Stimulated activated naive CD8-positive, alpha-beta T cell treated with anti-CD3 and anti-CD28 coated beads, Interleukin-15, Interleukin-2, amounts not matched to agents 100 ng/mL and 50 ng/mL, for 24 hours (primary cell): Measurements from ENCODE around the gene SCUBE3.

Experiments
- H3K27ac Mint-ChIP-seq: one replicate; pipeline ENCODE4 v1.8.0; 2021; ENCODE audit warnings: mild to moderate bottlenecking, mixed read lengths
- H3K27me3 Mint-ChIP-seq: one replicate; pipeline ENCODE4 v1.8.0; 2021; ENCODE audit warnings: mixed read lengths
- H3K36me3 Mint-ChIP-seq: one replicate; pipeline ENCODE4 v1.8.0; 2021; ENCODE audit warnings: low read depth, mixed read lengths
- H3K4me1 Mint-ChIP-seq: one replicate; pipeline ENCODE4 v1.8.0; 2021; ENCODE audit warnings: low read depth, mixed read lengths
- H3K4me3 Mint-ChIP-seq: one replicate; pipeline ENCODE4 v1.8.0; 2021; ENCODE audit warnings: mild to moderate bottlenecking, mixed read lengths
- H3K9me3 Mint-ChIP-seq: one replicate; pipeline ENCODE4 v1.8.0; 2021; ENCODE audit warnings: mixed read lengths

The SCUBE3 gene

DNA sequence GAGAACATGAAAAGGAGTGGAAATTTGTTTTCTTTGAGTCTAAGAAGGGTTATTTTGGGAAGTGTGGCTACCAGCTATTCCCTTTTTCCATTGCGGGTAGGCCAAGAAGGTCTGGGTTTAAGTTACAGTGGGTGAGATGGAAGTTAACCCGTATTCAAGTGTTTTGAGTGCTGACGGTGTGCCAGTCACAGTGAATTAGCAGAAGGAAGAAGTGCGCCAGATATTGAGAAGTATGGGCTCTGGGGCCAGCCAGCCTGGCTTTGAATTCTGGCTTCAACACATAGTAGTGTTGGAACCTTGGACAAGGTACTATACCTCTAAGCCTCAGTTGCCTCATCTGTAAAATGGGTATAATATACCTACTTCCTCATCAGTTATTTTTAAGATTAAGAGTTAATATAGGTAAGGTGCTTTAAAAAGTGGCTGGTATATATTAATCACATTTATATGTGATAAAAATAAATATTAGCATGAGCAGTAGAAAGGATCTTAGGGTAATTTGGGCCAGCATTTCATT lies 62.0 kb downstream of the SCUBE3 start:
- Mint-ChIP-seq H3K4me1 (peaks cover 5% of the 10 kb centered on the region), H3K27ac (no peak overlapping the region), H3K36me3 (peaks cover 3% of the 10 kb centered on the region), H3K4me3 (no peak overlapping the region), H3K27me3 (no peaks in the 10 kb centered on the region), H3K9me3 (no peaks in the 10 kb centered on the region)

DNA sequence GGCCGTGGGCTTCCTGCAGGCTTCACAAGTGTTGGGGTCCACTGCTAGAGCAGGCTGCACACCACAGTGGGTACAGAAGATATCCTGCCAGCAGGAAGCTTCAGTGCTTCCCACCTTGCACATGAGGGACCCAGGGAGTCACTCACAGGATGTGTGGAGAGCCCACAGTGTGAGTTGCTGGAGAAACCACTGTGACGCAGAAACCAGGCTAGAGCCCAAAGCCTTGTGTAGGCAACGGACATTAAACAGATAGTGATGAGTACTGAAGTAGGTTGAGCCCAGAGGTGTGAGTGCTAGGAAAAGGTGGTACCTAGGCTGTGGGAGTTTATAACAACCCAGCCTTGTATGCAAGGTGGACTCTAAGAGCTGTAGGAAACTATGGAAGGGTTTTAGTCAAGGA lies 65.0 kb downstream of the SCUBE3 start:
- H3K27ac Mint-ChIP-seq: no peak overlapping the region
- H3K27me3 Mint-ChIP-seq: no peaks in the 10 kb centered on the region
- peaks cover 22% of the 10 kb centered on the region for H3K36me3 Mint-ChIP-seq
- no peak overlapping the region for H3K4me3 Mint-ChIP-seq
- H3K9me3 Mint-ChIP-seq: no peaks in the 10 kb centered on the region
- H3K4me1 Mint-ChIP-seq: peaks cover 5% of the 10 kb centered on the region

DNA sequence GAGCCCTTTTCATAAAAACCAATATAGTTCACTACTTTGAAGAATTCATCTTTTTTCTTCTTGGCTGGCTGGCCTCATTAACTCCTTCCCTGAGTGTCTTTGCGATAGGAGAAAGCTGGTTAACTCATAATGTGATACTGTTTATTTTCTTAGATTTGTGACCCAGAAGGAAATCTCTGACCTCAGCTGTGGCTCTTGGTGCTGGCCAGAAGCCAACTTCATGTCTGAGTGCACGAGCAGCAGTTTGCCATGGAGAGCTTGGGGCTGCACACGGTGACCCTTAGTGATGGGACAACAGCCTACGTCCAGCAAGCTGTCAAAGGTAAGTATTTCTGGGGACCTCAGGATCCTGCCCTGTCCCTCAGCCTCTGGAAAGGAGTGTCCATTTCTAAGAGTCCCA lies 67.1 kb downstream of the SCUBE3 start:
- no peaks in the 10 kb centered on the region for H3K9me3 Mint-ChIP-seq
- no peaks in the 10 kb centered on the region for H3K27me3 Mint-ChIP-seq
- H3K4me1 Mint-ChIP-seq: no peaks in the 10 kb centered on the region
- no peak overlapping the region for H3K27ac Mint-ChIP-seq
- H3K36me3 Mint-ChIP-seq: peaks cover 35% of the 10 kb centered on the region
- H3K4me3 Mint-ChIP-seq: no peak overlapping the region

DNA sequence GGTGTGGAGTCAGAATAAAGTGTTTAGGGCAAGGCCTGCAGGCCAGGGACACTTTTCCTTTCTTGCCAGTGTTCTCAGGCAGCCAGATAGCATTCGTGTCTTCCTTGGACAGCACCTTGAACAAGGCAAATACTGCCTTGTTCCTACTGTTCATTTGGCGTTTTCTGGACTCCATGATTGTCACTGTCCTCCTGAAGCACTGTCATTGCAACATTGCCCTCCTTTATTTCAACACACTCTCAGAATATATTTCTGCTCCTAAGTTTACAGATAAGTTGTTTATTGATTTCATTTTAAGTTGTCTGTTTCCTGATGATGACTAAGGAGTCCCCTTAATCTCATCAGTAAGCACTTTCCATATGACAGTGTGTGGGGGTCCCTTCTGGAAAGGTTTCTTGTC lies 68.7 kb downstream of the SCUBE3 start:
- H3K9me3 Mint-ChIP-seq: no peaks in the 10 kb centered on the region
- H3K27ac Mint-ChIP-seq: no peak overlapping the region
- H3K4me3 Mint-ChIP-seq: no peak overlapping the region
- H3K27me3 Mint-ChIP-seq: no peaks in the 10 kb centered on the region
- H3K4me1 Mint-ChIP-seq: no peaks in the 10 kb centered on the region
- H3K36me3 Mint-ChIP-seq: peaks cover 42% of the 10 kb centered on the region

DNA sequence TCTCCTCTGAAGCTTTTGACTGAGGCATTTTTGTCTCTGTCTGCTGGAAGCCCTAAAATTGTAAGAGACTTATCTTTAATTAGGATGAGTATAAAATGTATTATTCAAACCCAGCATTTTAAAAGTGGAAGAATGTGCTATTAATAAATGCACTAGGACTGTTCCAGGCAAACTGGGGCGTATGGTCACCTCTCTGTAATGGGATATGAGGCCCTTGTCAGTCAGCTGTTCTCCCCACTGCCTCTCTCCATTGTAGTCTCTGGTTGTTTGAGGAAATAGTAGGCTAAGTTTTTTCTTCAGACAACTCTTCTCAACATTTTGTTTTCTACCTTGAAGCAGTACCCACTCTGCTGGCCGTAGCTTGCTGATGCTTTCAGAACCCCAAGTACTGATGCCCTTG lies 69.6 kb downstream of the SCUBE3 start:
- Mint-ChIP-seq H3K4me1 (no peaks in the 10 kb centered on the region), H3K27me3 (no peaks in the 10 kb centered on the region), H3K36me3 (peaks cover 42% of the 10 kb centered on the region), H3K27ac (no peak overlapping the region), H3K9me3 (no peaks in the 10 kb centered on the region), H3K4me3 (no peak overlapping the region)

DNA sequence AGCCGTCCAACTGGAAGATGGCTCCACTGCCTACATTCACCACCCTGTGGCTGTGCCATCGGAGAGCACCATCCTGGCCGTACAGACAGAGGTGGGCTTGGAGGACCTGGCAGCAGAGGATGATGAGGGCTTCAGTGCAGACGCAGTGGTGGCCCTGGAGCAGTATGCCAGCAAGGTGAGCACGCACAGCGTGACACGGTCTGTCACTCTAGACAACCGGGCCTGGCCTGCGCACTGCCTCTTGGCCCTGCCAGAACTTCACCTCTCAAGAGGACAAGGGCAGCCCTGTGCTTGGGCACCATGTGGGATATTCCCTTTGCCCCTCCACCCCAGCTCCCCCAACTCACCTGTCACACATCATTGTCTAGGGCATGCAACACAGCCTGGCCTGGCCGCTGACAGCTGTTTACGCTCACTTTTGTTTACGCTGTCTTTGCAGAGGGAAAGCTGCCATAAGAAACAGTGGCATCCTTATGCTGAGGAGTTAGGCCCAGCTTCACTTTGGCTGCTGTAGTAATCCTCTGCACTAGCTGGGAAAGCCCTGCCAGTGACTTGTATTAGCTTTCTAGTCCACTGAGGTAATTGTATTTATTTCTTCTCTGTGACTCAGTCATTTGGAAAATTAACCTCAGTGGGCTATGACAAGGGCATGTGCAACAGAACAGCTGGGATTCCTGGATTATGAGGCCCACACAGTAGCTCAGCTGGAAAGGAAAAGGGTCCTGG lies 74.1 kb downstream of the SCUBE3 start:
- no peaks in the 10 kb centered on the region for H3K27me3 Mint-ChIP-seq
- peaks cover 38% of the 10 kb centered on the region for H3K36me3 Mint-ChIP-seq
- H3K4me3 Mint-ChIP-seq: no peak overlapping the region
- no peaks in the 10 kb centered on the region for H3K4me1 Mint-ChIP-seq
- no peak overlapping the region for H3K27ac Mint-ChIP-seq
- no peaks in the 10 kb centered on the region for H3K9me3 Mint-ChIP-seq

DNA sequence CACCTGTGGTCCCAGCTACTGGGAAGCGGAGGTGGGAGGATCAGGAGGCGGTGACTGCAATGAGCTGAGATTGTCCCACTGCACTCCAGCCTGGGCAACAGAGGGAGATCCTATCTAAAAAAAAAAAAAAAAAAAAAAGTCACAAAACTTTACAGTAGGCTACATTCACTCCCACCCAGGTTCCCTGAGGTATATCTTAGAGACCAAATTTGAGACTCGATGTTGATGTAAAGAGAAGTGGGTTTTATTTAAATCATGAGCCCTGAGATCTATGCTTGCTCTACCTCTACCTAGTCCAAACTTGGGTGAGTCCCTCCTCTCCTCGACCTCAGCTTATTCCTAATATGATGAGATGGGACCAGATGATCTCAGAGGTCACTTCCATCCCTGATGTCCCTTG lies 75.1 kb downstream of the SCUBE3 start:
- Mint-ChIP-seq H3K27me3 (no peaks in the 10 kb centered on the region), H3K9me3 (no peaks in the 10 kb centered on the region), H3K4me3 (no peak overlapping the region), H3K27ac (no peak overlapping the region), H3K36me3 (peaks cover 29% of the 10 kb centered on the region), H3K4me1 (no peaks in the 10 kb centered on the region)

DNA sequence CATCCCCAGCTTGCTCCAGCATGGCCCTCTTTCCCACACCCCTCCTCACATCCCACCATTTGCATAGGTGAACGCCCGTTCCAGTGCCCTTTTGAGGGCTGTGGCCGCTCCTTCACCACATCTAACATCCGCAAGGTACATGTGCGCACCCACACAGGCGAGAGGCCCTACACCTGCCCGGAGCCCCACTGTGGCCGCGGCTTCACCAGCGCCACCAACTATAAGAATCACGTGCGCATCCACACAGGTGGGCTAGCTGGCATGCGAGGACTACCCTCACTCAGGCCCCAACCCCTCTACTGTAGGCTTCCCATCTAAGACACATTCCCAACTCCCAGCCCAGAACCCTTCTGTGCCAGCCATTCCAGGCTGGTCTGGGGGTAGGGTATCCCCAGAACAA lies 77.7 kb downstream of the SCUBE3 start:
- no peak overlapping the region for H3K27ac Mint-ChIP-seq
- H3K36me3 Mint-ChIP-seq: peaks cover 26% of the 10 kb centered on the region
- H3K4me1 Mint-ChIP-seq: no peaks in the 10 kb centered on the region
- no peak overlapping the region for H3K4me3 Mint-ChIP-seq
- H3K9me3 Mint-ChIP-seq: no peaks in the 10 kb centered on the region
- no peaks in the 10 kb centered on the region for H3K27me3 Mint-ChIP-seq

DNA sequence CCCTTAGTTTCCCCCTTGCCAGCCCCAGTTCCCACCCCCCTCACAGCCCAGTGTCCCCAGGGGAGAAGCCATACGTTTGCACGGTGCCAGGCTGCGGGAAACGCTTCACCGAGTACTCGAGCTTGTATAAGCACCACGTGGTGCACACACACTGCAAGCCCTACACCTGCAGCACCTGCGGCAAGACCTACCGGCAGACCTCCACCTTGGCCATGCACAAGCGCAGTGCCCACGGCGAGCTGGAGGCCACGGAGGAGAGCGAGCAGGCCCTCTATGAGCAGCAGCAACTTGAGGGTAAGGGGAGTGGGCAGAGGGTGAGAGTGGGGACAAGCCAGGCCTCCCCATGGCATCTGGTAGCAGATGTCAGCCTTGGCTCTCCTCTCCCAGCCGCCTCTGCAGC lies 78.7 kb downstream of the SCUBE3 start:
- Mint-ChIP-seq H3K27me3 (no peaks in the 10 kb centered on the region), H3K36me3 (peaks cover 19% of the 10 kb centered on the region), H3K9me3 (no peaks in the 10 kb centered on the region), H3K4me3 (no peak overlapping the region), H3K27ac (no peak overlapping the region), H3K4me1 (peaks cover 5% of the 10 kb centered on the region)

DNA sequence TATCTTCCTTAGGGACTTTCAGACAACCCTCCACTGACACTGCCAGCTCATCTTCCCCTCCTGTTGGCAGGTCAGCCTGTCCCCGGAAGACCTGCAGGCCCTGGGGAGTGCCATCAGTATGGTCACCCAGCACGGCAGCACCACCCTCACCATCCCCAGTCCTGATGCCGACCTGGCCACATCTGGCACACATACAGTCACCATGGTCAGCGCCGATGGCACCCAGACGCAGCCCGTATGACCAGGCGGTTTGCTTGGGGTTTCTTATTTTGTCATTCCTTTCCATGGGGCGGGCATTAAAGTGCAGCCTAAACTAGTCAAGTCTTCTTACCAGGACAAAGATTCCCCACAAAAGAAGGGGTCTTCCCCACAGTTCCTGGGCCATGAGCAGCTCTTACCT lies 79.9 kb downstream of the SCUBE3 start:
- H3K27me3 Mint-ChIP-seq: no peaks in the 10 kb centered on the region
- peaks cover 6% of the 10 kb centered on the region for H3K4me1 Mint-ChIP-seq
- no peaks in the 10 kb centered on the region for H3K9me3 Mint-ChIP-seq
- H3K36me3 Mint-ChIP-seq: peaks cover 19% of the 10 kb centered on the region
- no peak overlapping the region for H3K27ac Mint-ChIP-seq
- no peak overlapping the region for H3K4me3 Mint-ChIP-seq

DNA sequence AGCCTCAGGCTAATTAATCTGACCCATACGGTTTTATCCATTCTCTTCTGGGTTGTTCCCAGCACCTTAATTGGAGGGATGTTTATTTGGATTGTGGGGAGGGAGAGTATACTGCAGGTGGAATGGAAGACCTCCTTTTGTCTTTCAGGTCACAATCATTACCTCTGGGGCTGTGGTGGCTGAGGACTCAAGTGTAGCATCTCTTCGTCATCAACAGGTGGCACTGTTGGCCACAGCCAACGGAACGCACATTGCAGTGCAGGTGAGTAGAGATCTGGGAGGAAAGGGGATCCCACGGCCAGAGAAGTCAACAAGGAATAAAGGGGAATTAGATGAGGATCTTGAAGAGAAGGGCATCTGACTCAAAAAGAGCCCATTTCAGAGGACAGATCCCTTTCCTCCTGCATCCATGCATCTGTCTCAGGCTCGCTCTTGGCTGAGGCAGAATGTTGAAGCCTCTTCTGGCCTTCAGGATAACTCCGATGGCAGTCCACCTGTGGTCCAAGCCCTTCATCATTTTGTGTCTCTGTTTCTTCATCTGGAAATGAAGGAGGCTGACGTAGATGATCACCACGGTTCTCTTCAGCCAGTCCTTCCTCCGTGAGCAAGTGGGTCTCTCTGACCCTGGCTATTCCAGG lies 80.7 kb downstream of the SCUBE3 start:
- H3K27ac Mint-ChIP-seq: no peak overlapping the region
- H3K4me1 Mint-ChIP-seq: peaks cover 13% of the 10 kb centered on the region
- no peaks in the 10 kb centered on the region for H3K9me3 Mint-ChIP-seq
- H3K4me3 Mint-ChIP-seq: no peak overlapping the region
- no peaks in the 10 kb centered on the region for H3K27me3 Mint-ChIP-seq
- H3K36me3 Mint-ChIP-seq: peaks cover 18% of the 10 kb centered on the region

DNA sequence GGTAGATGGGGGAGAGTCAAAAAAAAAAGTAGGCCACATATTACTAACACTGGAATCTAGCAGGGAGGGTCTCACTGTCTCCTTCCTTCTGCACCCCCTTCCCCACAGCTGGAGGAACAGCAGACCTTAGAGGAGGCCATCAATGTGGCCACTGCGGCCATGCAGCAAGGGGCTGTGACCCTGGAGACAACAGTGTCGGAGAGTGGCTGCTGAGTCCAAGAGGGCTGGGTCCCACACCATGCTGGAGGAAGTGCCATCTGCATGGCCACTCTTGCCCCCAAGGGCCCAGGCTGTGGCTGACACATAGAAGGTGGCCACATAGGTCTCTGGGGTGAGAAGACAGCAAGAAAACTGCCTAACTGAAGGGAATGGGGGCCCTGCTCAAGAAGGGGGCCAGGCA lies 81.3 kb downstream of the SCUBE3 start:
- no peaks in the 10 kb centered on the region for H3K27me3 Mint-ChIP-seq
- no peak overlapping the region for H3K27ac Mint-ChIP-seq
- H3K4me3 Mint-ChIP-seq: no peak overlapping the region
- H3K9me3 Mint-ChIP-seq: no peaks in the 10 kb centered on the region
- peaks cover 19% of the 10 kb centered on the region for H3K4me1 Mint-ChIP-seq
- H3K36me3 Mint-ChIP-seq: peaks cover 22% of the 10 kb centered on the region

DNA sequence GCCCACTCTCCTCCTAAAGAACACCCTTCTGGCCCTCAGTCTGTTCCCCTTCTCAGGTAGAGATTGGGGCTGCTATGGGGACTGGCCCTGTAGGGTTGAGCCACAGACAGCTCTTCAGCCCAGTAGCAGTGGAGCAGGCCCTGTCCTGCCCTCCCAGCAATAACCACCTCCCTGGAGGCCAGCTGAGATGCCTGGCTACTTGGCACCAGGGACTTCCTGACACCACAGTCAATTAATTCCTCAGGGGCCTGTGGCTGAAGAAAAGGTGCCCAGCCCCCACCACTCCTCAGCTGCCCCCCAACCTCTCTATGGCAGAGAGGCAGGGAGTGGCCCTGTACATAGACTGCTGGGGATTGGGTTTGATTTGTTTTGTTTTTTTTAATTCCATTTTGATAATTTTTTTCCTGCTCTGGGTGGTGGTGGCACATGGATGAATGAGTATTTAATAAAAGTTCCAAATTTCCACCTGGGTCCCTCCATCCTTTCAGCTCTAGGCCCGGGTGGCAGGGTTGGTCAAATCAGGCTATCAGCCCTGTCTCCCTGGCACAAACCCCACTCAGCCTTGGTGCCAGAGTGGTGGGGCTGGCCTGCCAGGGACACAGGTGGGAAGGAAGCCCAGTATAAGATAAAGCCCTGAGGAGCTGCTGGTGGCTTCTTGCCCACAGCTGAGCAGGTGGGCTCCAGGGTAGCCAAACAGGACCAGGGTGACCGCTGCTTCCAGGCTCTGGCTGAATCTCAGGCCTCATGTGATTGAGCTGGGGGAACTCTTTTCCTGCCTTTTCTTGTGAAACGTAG lies 82.0 kb downstream of the SCUBE3 start:
- H3K4me3 Mint-ChIP-seq: no peak overlapping the region
- no peaks in the 10 kb centered on the region for H3K27me3 Mint-ChIP-seq
- H3K4me1 Mint-ChIP-seq: peaks cover 26% of the 10 kb centered on the region
- no peaks in the 10 kb centered on the region for H3K9me3 Mint-ChIP-seq
- H3K27ac Mint-ChIP-seq: no peak overlapping the region
- peaks cover 25% of the 10 kb centered on the region for H3K36me3 Mint-ChIP-seq

DNA sequence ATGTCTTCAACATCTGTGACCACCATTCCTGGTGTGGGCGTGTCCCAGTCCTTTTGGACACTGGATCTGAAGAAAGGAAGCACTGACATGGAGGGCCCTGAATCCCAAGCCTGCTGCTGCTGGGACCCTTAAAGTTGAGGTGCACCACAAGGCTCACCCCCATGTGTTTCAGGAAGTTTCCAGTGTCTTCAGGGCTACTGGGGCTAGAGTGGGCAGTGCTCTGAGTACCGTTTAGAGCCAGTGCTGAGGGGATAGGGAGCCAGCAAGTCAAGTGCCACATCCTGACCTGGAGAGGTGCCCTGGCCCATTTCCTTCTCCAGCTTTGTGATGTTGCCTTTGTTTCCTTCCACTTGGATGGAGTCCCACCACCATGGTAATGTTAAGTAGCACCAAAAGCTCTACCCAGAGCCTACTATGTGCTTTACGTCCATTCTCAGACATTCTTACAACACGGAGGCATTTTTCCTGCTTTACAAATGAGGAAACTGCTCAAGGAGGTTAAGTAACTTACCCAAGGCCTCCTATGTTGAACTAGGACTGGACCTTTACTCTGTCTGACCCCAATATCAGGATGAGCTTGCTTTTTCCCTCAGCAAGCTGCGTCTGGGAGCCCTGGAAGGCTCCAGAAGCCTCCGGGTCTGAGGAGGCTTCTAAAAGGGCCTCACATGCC lies 83.3 kb downstream of the SCUBE3 start:
- H3K27me3 Mint-ChIP-seq: no peaks in the 10 kb centered on the region
- peak overlapping the region; percentile 92 for H3K4me3 Mint-ChIP-seq
- peak overlapping the region; percentile 97 for H3K27ac Mint-ChIP-seq
- H3K4me1 Mint-ChIP-seq: peaks cover 40% of the 10 kb centered on the region
- H3K36me3 Mint-ChIP-seq: peaks cover 31% of the 10 kb centered on the region
- H3K9me3 Mint-ChIP-seq: no peaks in the 10 kb centered on the region
